GM18873 (cell line): ENCODE data around the gene CTNND1.
A peak's percentile ranks its signal among the peaks of the same experiment; 100 is the strongest.
"Not testable (repeated sequence)": the region's sequence is repeated elsewhere in the genome, so short reads cannot be mapped to it uniquely, and the experiment has no call there.

ENCODE experiments used
- ATAC-seq: cut with Tn5 transposase; IDR thresholded peaks from one replicate; pipeline ENCODE4 v1.9.1; 2021; ENCODE audit warnings: mild to moderate bottlenecking, moderate library complexity, moderate number of reproducible peaks; ENCODE audit not compliant: unreplicated experiment, low FRiP score

The CTNND1 gene, protein sequence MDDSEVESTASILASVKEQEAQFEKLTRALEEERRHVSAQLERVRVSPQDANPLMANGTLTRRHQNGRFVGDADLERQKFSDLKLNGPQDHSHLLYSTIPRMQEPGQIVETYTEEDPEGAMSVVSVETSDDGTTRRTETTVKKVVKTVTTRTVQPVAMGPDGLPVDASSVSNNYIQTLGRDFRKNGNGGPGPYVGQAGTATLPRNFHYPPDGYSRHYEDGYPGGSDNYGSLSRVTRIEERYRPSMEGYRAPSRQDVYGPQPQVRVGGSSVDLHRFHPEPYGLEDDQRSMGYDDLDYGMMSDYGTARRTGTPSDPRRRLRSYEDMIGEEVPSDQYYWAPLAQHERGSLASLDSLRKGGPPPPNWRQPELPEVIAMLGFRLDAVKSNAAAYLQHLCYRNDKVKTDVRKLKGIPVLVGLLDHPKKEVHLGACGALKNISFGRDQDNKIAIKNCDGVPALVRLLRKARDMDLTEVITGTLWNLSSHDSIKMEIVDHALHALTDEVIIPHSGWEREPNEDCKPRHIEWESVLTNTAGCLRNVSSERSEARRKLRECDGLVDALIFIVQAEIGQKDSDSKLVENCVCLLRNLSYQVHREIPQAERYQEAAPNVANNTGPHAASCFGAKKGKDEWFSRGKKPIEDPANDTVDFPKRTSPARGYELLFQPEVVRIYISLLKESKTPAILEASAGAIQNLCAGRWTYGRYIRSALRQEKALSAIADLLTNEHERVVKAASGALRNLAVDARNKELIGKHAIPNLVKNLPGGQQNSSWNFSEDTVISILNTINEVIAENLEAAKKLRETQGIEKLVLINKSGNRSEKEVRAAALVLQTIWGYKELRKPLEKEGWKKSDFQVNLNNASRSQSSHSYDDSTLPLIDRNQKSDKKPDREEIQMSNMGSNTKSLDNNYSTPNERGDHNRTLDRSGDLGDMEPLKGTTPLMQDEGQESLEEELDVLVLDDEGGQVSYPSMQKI

DNA sequence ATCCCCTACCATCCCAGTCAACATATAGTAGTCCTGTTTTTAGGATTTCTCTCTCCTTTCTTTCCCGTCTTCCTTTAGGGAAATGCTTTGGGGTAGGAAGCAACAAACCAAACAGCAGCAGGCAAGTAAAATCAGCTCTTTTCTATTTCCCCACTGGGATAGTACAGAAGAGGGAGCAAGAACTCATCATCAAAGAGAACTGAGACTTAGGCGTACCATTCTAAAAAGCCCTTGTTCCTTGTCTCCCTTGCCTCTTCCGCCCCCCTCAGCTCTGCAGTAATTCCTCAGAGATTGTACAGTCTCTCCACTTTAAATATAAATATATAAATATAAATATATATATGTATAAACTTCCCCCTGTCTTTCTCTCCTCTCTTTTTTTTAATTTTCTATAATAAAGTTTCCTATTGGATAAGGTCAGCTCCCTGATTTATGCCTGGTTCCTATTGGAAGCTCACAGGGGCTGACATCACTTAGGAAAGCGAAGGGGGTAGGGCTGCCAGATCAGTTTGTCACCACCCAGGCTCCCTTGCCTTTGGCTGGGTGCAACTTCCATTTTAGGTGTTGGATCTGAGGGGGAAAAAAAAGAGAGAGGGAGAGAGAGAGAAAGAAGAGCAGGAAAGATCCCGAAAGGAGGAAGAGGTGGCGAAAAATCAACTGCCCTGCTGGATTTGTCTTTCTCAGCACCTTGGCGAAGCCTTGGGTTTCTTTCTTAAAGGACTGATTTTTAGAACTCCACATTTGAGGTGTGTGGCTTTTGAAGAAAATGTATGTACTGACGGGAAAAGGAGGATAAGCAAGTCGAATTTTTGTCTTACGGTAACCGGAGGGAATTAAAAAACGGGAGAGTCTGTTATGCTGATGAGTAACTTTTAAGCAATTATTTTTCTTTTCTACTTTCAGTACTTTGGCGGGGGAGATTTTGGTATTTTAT lies at the start of gene CTNND1:
TSS of gene CTNND1 (plus strand) at position 502 of the 934 bp plus-strand sequence. CDS start 29,677 bp downstream, outside the sequence.
- peak; percentile 86 for ATAC-seq

DNA sequence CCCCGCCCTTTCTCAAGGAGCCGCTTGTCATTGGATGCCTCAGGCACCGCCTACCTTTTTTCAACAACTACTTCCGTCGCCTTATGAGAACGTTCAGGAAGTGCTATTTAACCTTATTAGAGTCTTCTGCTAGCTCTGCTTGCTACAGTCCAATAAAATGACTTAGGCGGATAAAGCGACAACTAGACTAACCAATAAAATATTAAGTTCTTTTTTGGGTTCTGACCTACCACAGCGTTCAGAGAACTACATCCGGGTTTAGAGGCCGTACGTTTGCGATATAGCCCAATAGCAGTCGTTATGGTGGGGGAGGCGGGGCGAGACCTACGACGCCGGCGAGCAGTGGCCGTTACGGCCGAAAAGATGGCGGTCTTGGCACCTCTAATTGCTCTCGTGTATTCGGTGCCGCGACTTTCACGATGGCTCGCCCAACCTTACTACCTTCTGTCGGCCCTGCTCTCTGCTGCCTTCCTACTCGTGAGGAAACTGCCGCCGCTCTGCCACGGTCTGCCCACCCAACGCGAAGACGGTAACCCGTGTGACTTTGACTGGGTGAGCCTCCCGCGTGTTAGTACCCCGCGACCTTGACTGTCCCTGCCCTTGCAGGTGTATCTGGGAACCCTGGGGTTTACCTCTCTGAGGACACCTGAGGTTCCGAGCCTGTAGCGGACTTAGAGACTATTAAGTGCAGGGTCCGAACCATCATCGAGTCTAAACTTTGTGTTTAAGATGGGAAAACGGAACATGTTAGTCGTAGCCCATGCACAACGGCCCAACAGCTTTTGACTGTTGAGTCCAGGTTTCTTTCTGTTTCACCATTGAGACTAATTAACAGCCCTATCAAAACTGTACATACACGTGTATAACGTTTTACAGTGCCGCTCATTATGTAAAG lies 49.1 kb upstream of the CTNND1 start, which contains the start of gene TMX2:
TSS of gene TMX2 (plus strand) at position 338 of the 895 bp plus-strand sequence. CDS start at position 364, 26 bp downstream.
- peak; percentile 99 for ATAC-seq

DNA sequence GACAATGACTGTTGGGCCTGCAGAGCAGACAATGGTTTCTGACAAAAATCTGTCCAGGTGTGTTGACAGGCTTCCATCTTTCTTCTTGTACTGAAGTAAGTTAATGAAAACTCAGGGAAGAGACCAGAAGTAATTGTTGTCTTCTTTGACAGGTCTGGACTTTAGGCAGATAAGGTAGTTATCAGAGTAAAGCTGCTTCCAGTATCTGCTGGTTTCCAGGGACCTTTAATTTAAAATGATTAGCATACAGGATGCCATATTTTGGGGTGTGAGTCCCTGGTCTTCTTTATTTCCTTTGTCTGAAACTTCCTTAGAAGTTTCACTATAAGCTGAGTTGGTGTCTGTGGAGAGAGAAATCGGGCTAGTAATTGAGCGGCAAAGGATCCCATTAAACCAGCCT lies 47.8 kb upstream of the CTNND1 start:
- no peak for ATAC-seq

DNA sequence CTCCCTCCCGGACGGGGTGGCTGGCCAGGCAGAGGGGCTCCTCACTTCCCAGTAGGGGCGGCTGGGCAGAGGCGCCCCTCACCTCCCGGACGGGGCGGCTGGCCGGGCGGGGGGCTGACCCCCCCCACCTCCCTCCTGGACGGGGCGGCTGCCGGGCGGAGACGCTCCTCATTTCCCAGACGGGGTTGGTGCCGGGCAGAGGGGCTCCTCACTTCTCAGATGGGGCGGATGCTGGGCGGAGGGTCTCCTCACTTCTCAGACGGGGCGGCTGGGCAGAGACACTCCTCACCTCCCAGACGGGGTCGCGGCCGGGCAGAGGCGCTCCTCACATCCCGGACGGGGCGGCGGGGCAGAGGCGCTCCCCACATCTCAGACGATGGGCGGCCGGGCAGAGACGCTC lies 44.9 kb upstream of the CTNND1 start:
- not testable (repeated sequence) for ATAC-seq

DNA sequence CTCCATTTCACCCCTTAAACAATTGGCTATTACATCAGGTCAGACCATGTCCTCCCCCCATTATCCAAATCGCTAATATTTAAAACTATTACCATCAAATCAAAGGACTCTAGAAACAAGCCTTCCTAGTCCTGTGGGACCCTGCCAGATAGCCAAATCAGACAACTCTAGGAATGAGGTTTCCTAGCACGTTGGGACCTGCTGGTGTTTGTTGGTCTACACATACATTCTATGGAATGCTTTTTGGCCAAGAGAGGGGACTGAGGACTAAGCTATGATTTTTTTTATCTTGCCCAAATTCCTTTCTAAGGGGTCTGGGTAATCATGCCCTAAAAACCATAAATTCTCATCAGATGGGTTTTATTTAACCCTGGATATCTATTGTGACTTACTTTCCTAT lies 34.4 kb upstream of the CTNND1 start:
- no peak for ATAC-seq

DNA sequence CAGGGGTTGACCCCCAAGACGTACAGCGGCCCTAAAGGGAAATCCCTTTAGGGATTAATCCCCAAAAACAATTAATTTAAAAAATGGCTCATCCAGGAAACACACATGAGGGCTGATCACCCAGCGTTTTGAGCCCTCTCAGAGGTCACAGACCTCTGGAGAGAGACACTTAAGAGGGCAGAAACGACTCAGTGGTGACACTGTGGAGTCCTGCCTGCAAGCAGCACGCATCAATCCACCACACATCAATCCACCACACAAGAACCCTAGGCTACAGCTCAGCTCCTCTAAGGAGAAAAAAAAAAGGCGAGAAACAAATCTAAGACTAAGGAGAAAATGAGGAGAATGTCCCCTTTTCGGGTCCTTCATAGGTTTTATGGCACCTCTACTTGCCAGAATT lies 32.8 kb upstream of the CTNND1 start:
- no peak for ATAC-seq

DNA sequence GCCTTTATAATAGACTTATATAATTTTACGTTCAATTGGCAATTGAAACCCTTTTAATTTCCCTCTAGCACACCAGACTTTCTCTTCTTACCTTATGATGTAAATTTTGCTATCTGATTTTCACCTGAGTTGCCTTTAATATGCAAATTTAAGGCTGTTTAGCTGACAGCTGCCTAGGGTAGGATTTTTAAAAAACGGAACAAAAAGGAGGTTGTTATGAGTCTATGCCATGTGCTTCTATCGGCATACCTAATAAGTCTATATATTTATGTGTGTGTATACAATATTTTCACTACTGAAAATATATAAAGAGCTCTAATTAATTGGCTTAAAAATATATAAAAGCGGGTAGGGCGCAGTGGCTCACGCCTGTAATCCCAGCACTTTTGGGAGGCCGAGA lies 32.1 kb upstream of the CTNND1 start:
- no peak for ATAC-seq

DNA sequence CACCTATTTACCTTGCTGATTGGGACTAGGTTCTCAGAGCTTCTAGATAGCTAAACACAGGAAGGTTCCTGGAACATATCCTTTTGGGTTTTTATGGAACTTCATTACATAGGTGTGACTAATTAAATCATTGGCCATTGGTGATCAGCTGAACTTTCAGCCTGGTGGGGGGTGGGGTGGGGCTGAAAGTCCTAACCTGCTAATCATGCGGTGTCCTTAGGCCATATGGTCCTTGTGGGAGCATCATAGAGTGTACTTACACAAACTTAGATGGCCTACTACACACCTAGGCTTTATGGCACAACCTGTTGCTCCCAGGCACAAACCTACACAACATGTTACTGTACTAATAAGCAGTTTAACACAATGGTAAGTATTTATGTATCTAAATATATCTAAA lies 28.9 kb upstream of the CTNND1 start:
- no peak for ATAC-seq

DNA sequence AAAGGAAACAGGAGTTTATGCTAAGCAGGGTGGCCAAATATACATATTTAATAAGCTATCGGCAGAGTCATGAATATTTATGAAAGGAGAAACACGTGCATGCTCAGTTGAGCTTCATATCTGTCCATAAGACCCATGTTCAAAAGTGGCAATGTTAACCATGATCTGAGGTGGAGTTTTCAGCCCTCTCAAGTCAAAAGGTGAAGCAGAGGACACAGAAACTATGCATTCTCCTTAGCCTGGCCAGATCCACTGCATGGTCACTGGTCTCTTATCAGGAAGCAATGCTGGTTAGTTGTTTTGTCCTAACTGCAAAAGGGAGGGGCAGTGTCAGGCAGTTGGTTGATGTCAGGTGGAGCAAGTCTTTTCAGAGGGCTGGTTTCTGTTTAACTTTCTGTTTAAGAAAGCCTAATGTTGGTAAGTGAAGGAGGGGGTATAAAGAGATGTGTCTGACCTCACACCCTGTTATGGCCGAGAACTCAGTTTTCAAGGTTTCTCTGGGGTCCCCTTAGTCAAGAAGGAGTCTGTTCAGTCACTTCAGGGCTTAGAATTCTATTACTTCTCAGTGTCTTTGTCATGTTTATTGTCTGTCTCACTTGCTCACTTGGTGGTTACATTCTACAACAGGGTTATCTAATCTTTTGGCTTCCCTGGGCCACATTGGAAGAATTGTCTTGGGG lies 25.8 kb upstream of the CTNND1 start:
- no peak for ATAC-seq

DNA sequence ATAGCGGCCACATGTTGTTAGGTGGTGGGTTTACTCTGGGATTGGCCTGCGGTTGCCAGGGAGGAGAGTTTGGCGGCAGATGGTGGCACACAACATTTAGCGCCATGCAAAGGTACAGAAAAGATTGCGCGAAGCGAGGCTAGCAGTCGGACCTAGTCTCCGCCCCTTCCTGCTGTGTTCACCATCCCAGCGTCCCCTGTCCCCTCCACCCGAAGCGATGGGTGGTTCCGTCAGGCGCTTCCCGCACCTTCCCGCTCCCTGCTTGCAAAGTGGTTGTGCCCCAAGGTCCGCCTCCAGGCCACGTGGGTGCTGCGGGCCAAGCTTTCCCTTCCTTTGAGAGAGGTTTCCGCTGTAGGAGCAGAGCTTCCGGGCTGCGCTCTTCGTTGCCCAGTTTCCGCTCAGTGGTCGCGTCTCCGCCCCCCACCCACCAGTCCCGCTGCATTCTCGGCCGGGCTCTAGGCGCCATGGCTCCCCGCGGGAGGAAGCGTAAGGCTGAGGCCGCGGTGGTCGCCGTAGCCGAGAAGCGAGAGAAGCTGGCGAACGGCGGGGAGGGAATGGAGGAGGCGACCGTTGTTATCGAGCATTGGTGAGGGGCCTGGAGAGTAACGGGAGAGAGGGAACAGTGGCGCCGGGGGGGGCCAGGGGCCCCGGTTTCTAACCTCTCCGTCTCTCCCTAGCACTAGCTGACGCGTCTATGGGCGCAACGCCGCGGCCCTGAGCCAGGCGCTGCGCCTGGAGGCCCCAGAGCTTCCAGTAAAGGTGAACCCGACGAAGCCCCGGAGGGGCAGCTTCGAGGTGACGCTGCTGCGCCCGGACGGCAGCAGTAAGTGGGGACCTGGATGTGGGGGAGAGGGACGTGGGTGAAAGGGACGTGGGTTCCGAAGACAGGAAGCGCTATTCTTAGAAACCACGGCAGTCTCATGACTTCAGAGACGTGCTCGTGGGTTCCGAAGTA lies 20.2 kb upstream of the CTNND1 start, which contains the start of gene SELENOH:
TSS of gene SELENOH (plus strand) at position 360 of the 955 bp plus-strand sequence. CDS start at position 465, 105 bp downstream.
- ATAC-seq = peak; percentile 87

DNA sequence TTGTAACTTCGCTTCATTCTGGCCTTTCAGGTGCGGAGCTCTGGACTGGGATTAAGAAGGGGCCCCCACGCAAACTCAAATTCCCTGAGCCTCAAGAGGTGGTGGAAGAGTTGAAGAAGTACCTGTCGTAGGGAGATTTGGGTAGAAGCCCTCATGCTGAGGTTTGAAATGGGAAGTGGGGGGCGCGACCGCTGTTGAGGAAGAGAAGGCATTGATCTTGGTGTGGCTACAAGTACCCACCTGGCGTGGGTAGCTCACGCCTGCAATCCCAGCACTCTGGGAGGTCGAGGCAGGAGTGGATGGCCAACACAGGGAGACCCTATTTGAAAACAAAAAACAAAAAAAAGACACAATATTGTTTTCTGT lies 19.5 kb upstream of the CTNND1 start:
- ATAC-seq = no peak

DNA sequence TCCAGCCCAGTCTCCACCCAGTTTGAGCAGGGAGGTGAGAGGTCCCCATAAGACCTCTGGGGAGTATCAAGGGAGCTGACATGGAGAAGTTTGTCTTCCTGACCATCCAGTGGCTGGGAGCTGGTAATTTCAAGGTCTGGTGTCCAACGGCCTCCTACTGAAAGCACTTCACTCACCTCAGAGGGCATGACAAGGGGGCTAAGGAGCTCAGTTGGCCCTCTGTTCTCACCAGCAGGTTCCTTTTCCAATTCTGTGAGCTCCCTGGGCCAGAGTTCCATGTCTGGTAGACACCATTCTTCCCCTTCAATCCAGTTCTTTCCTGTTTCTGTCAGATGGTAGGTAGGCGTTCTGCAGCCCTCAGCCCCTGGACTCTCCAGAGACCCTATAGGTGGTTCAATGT lies 17.2 kb upstream of the CTNND1 start:
- ATAC-seq = no peak

DNA sequence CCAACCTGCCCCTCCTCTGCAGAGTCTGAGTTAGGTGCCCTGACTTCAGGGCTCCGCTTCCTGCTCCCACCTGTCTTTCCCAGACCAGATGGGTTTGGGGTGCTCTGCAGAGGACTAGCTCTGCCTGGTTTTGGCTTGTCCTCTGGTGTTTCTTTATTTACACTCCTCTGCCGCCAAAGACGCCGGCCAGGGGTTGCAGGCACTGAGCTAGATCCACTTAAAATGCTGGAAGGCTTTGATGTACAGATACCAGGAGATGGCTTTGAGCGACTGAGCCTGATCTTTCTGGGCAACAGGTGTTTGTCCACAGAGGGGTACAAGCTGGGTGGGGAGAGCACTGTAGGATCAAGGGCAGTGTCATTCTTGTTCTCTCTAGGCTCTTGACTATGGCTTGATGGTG lies 16.4 kb upstream of the CTNND1 start:
- ATAC-seq = no peak

DNA sequence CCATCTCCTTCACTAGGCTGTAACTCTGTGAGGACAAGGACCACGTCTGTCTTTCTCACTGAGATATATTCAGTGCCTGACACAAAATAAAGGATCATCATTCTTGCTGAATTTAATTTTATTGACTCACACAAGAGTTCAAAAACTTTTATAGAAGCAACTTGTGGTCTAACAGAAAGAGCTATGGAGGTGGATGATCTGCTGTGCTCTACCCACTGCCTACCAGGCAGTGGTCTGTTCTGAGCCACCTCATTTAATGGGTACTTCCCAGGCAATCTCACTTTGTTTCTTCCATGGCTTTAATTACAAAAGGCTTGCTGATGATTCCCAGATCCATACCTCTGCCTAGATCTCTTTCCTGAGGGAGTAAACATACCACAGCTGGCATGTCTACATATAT lies 14.7 kb upstream of the CTNND1 start:
- no peak for ATAC-seq

DNA sequence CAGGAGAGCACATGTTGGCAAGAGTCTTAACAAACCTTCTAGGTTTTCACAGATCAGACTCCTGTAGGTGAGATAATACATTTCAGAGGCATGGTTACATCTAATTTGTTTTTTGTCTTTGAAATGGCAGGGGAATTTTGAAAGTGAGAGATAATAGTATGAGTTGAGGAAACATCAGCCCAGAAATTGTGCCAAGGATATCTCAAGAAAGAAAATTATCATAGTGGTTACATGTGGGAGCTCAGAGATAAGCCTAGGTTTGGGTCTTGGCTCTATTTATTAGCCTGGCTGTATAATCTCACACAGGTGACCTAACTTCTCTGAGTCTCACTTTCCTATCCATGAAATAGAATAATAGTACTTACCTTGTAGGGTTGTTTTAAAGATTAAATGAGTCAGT lies 10.4 kb upstream of the CTNND1 start:
- no peak for ATAC-seq

DNA sequence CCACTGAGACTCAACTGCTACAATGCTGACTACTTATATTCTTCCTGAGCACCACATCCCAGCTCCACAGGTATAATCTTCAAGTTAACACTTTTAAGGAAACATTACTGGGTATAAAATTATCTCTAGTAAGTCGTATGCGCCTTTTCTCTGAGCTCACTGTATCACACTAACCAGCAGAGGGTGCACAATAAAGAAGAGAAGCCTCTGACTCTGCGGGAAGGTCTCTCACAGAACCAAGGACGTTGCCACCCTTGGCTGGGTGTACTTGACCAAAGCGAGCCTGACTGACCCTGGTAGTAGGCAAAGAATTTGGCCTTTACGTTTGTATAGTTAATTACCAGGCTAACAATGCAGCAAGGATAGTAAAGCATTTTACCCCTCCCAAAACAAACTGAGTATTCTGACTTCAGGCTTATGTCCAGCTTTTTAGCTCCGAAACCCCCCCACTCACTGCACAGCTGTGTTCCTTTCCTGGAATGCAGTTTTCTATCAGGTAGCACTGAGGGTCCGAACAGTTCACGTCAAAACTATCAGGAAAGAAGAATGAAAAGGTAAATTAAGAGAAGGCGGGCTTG lies 9.8 kb upstream of the CTNND1 start, which contains the start of gene BTBD18:
TSS of gene BTBD18 (minus strand) at position 144 of the 578 bp plus-strand sequence. CDS start 631 bp downstream, outside the sequence.
- ATAC-seq = no peak

DNA sequence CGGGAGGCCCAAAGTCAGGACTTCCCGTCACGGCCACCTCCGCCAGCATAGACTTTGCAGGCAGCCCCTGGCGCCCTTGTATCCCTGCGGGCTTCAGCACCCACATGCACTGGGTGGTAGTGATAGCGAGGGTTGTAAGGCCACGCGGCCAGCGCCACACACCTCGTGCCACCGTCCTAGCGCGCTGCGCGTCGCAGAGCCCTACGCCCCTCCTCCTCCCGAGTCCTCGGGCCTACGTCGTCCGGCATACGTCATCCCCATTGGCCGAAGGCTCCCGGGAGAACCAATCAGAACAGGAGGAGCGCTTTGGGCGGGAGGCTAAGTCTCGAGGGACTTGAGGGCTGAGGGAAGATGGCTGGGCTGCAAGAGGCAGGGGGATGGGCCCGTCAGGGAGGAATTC lies 8.6 kb upstream of the CTNND1 start:
- ATAC-seq = no peak
